ENCODE measurements around the gene PTGES.

DNA sequence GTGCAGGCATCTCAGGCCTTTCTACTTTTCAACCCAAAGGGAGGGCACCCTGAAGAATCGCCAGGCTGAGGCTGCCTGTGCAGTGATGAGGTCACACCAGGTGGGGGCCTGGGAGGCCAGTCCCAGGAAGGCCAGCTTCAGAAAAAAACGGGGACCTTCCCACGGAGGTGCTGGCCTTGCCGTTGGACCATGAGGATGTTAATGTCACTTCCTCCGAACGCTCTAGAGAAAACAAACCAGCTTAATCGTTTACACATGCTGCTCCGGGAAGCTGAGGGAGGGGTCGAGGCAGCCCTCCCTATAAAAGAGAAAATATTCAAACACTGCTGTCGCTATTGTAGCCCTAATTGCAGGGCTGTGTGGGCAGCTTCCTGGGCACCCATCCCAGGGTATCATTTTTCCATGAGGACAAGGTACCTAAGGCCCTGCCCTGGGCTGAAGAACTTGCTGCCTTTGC lies 27.0 kb downstream of the PTGES start:
- TF ChIP-seq POLR2AphosphoS5 (IDR thresholded peaks at IDR 0.05; ENCODE audit: low read depth, low read length), result no peak
- no peak for TF ChIP-seq POLR2A (IDR thresholded peaks at IDR 0.05; ENCODE audit: low read depth, low read length)
- no peak for TF ChIP-seq TAF1 (IDR thresholded peaks at IDR 0.05; ENCODE audit: low read depth, low read length)
- TF ChIP-seq SPI1 (IDR thresholded peaks at IDR 0.05; ENCODE audit: low read depth, low read length), result no peak

All from GM12891 (cell line).